ENCODE data around the gene SLC25A27.
"Not testable (repeated sequence)": the region's sequence is repeated elsewhere in the genome, so short reads cannot be mapped to it uniquely, and the experiment has no call there.

SLC25A27 gene, protein sequence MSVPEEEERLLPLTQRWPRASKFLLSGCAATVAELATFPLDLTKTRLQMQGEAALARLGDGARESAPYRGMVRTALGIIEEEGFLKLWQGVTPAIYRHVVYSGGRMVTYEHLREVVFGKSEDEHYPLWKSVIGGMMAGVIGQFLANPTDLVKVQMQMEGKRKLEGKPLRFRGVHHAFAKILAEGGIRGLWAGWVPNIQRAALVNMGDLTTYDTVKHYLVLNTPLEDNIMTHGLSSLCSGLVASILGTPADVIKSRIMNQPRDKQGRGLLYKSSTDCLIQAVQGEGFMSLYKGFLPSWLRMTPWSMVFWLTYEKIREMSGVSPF

DNA sequence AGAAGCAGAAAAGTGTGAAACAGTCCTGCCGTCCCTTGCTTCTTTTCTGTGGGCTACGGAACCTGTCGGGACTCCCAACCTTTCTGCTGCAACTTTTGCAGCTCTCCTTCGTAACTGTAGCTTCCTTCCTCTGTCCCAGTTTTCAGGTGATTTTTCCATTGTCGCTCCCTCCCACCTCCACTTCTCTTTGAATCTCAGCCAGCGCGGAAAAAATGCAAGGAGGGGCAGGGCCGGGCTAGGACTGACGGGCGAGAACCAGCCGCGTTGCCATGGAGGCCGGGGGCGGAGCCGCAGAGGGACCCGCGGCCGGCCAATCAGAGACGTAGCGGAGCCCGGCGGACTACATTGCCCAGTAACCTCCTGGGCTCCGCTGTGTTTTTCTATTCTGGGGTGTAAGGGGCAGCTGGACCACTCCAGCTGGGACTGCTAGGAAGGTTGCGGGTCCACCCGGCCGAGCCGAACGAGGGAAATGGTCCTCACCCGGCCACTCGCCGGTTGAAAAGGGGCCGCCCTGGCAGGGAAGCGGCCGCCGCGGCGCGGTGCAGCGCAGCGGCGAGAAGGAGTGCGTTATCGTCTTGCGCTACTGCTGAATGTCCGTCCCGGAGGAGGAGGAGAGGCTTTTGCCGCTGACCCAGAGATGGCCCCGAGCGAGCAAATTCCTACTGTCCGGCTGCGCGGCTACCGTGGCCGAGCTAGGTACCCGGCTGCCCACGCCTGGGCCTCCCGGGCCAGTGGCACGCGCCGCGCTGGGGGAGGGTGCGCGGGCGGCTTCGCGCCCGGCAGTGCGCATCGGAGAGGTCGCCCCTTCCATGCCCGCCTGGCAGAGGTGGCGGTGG, at the start of gene SLC25A27, which contains the start of gene CYP39A1:
Gene SLC25A27, plus strand, starts transcription at position 373 of the 836 bp plus-strand sequence. Its CDS starts 218 bp downstream, at position 591.
Gene CYP39A1, minus strand, starts transcription at position 216 of the 836 bp plus-strand sequence. CDS start 236 bp downstream, outside the sequence.
- DNase-seq (ENCODE audit: low read depth): peak; percentile 73

DNA sequence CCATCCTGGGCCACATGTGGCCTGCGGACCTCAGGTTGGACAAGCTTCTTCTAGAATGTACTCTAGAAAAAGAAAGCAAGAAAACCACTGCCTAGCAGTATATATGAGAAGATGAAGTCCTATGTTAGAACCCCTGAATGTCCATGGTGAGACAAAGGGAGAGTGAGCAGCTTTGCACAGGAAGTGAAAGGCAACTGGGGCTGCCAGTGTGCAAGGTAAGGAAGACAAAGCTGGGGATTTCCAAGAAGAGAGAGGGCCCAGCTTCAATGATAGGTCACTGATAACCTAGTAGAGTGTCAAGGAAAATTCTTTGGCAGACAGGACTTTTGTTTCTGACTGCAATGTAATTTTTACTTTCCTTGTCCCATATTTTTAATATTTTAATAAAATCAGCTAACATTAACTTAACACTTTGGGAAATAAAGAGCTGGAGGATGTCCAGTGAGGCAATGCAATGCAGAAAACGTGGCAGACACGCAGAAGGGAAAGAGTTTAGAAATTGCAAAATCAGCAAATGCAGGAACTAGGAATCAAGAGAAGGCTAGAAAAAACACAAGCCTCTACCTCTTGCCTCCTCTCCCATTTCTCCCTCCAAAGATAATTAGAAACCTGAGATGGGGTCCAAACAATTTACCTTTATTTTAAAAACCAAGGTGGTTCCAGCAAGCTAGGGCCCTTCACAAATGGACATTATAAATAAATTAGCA, 47.5 kb upstream of the SLC25A27 start:
- DNase-seq (ENCODE audit: low read depth): no peak

DNA sequence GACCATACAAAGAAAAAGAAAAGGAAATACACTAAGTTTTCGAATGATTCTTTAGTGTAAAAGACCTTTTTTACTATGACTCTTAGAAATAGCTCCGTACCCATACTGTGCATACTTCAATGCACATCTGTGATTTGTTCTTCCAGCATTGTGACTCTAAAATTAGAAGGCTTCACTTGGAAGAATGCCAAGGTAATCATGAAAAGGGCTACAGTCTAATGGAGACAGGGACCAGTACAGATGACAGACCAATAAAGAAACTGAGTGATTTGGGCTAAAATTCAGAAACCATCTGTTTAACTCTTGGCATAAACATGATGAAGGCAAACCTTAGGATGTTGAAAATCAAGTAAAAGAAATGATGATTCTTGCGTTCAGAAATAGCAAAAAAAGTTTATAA, 46.4 kb upstream of the SLC25A27 start:
- DNase-seq (ENCODE audit: low read depth): no peak

DNA sequence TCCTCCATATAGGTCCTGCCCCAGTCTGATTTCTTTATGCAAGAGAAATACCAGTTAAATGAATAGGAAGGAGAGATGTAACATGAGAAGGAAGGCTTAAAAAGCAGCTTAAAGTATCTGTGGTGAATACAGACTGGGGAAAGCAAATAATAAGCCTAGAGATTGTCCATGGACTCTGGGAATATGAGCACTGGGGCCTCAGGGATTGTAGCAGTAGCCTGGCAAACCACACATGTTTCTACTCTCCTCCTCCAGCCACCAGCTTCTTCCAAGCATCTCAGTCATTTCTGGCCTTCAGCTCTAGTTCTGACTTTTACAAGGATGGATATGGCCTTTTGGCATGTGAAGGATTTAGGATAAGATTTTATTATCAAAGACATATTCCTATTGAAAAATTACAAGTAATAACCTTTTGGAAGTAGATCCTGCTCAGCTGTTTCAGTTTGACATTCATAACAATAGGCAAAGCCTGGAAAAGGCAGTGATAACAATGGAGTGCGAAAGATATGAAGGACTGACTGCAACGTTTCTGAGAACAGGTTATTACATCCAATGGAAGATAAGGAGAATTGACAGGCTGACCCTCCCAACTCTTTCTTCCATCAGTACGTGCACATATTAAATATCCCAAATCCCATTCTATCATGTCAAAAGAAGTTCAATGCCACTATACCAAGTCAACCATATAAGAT, 41.8 kb upstream of the SLC25A27 start:
- no peak for DNase-seq (ENCODE audit: low read depth)

DNA sequence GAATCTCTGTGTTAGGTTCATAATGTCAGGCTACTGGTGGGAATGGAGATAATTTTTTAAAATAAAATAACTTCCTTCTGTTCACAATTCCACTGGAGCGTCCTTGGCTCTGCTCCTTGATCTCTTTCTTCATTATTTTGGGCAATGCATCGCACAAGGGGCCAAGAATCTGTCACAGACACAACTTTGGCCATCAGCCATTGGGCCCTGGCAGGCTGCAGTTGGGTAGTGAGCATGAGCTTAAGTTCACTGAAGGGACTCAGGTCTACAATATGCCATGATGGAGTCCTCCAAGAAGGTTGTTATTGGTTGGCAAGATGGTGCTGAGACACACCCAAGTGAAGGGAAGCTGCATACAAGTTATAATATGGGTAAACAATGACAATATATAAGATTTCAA, 40.1 kb upstream of the SLC25A27 start:
- DNase-seq (ENCODE audit: low read depth): no peak

DNA sequence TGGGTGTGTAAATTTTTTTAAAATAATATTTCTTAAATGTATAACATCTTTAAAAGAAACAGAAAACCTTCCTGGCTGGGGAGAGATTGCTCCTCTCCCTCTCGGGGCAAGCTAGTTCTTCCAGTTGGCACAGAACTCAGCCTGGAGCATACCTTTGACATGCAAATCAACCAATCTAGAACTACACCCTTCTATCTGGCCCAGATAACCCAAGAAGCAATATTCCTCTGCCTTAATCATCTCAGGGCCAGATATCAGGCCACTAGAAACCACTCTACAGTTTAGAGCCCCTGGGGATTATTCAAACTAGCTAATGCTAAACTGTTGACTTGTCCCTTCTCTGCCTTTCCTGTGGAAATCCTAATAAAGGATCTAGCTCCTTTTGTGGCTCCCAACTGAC, 34.0 kb upstream of the SLC25A27 start:
- no peak for DNase-seq (ENCODE audit: low read depth)

DNA sequence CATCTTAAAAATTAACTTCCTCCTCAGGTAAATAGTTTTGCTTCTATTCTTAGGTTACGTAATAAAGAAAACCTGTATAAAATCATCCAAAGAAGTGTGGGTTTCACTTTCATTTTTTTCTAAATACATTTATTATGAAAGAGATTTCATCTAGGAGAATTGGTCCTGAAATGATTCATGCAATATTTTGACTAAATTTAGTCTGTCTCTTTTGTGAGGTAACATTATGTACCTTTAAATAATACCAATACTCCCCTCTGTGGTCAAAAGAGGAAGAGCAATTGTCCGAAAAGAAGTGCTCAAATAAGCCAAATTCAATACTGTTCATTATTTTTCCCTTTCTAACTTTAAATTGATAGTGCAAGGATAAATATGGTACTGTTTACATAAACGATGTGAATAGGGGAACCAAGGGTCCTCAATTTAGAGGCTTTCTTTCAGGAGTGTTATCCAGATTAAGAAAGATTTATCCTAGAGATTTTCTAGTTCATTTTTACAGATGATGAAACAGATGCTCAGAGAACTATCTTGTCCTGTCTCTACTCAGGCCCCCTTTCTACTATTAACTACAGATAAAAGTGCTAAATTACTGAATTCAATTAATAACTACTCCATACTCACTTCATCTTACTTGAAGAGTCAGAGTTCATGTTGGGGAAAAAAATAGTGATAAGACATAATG, 26.4 kb upstream of the SLC25A27 start:
- peak; percentile 41 for DNase-seq (ENCODE audit: low read depth)

DNA sequence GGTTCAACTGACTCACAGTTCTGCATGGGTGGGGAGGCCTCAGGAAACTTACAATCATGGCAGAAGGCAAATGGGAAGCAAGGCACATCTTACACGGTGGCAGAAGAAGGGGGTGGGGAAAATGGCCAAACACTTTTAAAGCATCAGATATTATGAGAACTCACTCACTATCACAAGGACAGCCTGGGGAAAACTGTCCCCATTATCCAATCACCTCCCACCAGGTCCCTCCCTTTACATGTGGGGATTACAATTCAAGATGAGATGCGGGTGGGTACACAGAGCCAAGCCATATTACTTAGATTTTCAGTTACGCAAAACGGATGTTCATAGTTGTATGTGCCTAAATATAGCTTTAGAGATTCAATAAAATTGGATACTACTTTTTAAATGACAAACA, 25.8 kb upstream of the SLC25A27 start:
- DNase-seq (ENCODE audit: low read depth): no peak

DNA sequence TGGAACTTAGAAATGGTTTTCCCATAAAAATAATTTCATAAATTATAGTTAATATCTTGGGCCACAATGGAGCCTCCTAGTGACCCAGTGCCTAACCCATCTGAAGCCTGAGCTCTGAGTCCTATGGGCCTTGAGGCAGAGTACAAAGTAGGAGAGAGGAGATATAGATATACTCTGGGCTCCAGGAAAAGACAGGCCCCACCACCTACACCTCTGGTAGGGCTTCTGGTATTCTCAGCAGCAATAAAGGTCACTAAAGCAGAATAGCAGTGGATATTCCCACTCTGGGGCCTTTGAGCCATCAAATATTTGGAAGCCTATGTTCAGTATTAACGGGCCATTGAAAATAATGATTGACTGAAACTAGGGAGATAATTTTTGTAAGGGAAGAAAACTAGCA, 24.3 kb upstream of the SLC25A27 start:
- DNase-seq (ENCODE audit: low read depth): no peak

DNA sequence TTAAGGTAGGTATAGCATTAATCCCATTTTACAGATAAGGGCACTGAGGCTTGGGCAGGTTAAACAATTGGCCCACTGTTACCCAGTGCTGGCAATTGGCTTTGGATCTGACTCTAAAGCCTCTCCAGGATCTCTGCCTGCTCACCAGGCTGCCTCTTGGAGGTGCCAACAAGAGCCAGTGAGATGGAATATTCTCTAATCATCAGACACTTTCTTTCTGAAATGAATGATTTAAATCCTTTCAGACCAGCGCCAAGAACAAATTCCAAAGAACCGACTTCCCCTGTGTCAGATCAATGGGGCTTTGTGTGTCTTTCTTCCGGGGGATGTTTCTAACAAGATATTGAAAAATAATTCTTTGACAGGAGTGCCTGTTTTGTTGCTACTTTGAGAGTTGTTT, 23.8 kb upstream of the SLC25A27 start:
- no peak for DNase-seq (ENCODE audit: low read depth)

DNA sequence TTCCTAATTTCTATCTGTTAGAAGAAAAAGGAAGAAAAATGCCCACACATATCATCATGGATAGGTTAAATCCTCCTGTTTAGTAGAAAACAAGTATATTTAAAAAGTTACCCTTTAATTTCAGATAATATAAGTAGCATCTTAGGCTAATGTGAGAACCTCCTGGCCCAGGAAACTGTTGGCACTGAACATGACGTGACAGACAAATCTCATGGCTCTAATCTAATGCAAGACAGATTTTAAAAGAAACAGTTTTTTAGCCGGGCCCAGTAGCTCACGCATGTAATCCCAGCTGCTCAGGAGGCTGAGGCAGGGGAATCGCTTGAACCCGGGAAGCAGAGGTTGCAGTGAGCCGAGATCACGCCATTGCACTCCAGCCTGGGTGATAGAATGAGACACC, 23.1 kb upstream of the SLC25A27 start:
- no peak for DNase-seq (ENCODE audit: low read depth)

DNA sequence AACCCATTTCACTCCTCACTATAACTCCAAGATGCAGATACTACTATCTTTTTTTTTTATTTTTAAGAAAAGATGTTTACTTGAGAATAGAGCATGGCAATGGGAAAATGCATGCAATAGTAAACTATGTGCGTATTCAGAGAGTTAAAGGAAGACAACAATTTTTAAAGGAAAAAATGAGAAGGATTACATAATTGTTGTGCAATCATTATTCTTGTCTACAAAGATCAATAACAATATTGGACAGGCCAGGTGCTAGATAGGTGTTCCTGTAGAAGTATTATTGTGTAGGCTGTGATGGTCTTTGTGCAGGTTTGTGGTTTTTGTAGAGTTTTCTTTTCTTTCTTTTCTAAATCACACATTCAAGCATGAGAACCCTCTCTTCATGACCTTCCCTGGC, 20.7 kb upstream of the SLC25A27 start:
- DNase-seq (ENCODE audit: low read depth): no peak

DNA sequence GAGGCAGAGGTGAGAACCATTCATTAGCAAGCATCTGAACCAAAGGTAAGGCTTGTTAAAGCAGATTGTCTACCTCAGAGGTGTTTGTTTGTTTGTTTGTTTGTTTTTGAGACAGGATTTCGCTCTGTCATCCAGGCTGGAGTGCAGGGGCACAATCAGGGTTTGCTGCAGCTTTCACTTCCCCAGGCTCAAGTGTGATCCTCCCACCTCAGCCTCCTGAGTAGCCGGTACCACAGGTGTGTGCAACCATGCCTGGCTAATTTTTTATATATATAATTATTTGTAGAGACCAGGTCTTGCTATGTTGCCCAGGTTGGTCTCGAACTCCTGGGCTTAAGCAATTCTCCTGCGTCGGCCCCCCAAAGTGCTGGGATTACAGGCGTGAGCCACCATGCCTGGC, 17.3 kb upstream of the SLC25A27 start:
- no peak for DNase-seq (ENCODE audit: low read depth)

DNA sequence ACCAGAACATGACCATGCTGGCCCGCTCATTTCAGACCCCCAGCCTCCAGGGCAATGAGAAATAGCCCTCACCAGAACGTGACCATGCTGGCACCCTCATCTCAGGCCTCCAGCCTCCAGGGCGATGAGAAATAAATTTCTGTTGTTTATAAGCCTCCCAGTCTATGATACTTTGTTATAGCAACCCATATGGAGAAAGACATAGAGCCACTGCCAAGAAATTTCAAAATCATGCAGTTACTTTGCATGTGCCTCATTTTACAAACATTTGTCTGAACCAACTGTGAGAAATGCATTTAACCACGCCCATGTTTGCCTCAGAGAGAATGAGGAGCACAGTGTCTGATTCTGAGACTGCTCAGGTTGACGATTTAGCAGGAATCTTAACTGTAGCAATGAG, 15.6 kb upstream of the SLC25A27 start:
- peak; percentile 83 for DNase-seq (ENCODE audit: low read depth)

DNA sequence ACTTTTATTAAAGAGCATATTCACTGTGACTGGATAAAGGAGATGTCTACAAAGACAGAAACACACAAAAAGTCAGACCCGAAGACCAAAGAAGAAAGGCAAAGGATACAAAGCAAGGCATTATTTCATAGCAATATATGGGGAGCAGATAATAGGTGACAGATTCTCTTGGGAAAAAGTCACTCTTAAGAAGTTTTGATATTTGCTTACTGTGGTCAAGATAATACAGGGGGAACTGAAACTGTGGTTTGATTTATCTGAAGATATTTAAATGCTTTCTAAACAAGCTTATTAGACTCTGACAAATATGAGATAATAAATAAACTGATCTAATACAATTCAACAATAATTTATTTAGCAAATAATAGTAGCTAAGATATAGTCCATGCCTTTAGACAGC, 14.8 kb upstream of the SLC25A27 start:
- DNase-seq (ENCODE audit: low read depth): no peak

DNA sequence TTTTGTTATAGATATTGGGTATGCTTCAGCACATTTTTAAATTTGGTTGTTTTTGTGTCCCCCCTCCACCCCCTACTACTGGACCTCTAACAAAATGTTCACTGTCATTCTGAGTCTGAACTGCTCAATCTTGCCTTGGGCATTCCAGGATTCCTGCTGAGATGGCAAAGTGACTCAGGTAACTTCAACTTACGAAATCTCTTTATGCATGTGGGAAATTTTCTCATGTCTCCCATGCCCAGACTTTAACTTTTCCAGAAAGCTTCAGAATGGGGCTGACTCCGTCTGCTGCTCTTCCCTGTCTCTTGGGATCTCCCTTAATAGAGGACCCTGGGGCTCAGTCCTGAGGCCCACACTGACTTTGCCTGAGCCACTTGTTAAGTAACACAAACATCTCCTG, 14.1 kb upstream of the SLC25A27 start:
- no peak for DNase-seq (ENCODE audit: low read depth)

DNA sequence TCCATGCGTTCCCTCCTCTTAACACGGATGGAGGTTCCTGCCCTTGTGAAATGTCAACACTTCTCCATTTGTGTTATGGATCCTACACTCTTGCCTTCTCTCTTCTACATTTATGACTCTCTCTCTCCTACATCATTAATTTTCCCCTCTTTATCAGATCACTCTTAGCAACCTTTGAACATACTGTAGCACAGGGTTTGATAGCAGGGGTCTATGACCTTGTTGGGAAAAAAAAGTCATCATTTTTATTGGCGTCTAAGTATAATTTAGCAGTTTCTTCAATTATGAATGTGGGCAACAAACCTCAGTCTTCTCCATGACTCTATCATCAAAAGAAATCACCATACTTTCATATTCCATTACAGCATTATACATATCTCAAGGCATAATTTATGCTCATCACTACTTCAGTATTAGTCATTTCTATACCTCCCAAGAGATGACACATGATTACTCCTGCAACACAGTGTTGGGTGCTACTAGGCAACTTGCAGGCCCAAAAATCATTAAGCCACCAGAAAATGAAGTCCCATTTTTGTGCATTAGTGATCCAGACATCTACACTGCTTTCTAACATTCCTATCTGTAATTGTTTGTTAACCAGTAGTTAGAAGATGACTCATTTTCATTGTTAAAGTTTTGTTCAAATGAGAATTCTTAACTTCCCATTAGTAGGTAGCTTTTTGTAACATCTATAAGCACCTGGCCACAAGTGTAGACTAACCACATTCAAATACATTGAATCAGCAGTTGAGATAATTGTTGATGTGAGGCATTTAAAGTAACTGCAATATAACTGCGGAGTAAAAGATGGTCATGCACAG, 9.6 kb upstream of the SLC25A27 start:
- no peak for DNase-seq (ENCODE audit: low read depth)

DNA sequence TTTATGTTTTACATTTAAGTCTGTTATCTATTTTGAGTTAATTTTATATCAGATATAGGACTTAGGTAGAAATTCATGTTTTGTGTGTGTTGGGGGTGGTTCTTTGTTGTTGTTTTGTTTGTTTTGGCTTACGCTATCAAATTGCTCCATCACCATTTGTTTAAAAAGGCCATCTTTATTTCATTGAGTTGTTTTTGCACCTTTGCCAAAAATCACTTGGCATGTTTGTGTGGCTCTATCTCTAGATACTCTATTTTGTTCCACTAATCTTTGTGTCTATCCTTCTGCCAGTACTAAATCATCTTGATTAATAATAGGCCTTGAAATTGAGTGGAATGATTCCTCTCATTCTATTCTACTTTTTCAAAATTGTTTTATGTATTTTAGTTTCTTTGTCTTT, 7.5 kb upstream of the SLC25A27 start:
- DNase-seq (ENCODE audit: low read depth): no peak

DNA sequence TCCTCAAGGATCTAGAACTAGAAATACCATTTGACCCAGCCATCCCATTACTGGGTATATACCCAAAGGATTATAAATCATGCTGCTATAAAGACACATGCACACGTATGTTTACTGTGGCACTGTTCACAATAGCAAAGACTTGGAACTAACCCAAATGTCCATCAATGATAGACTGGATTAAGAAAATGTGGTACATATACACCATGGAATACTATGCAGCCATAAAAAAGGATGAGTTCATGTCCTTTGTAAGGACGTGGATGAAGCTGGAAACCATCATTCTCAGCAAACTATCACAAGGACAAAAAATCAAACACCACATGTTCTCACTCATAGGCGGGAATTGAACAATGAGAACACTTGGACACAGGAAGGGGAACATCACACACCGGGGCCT, 4.7 kb upstream of the SLC25A27 start:
- not testable (repeated sequence) for DNase-seq (ENCODE audit: low read depth)

DNA sequence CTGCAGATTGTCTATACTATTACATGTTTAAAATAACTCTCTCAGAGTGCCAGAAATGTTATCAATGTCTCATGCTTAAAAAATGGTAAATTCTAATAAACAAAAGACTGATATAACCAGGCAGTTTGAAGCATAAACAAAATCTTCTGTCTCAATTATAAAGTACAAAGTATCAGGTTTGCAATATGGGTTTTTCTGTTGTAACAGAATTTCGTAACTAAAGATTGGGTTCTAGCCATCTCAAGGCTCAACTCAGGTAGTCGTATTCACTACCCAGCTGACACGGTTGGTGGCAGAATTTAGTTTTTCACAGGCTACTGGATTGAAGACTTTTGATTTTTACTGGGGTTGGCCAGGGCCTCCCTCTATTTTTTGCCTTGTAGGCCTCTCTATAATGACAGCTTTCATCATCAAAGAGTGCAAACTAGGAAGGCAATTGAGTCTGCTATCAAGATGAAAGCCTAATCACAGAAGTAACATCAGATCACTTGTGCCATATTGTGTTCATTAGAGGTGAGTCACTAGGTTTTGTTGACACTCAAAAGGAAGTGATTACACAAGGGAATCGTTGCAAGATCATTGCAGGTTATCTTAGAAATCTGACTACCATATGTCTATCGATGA, 3.8 kb upstream of the SLC25A27 start:
- no peak for DNase-seq (ENCODE audit: low read depth)

Measured in stromal cell of bone marrow (primary cell).